ENCODE data around the gene ZNF670.
"Not testable (repeated sequence)": the region's sequence is repeated elsewhere in the genome, so short reads cannot be mapped to it uniquely, and the experiment has no call there.

The ZNF670 gene

GRCh38 chr1:247037511-247038320 lies 40.9 kb downstream of the ZNF670 start:
- no peak for DNase-seq

GRCh38 chr1:247032306-247032705 lies 46.3 kb downstream of the ZNF670 start:
- not testable (repeated sequence) for DNase-seq

Data from bone marrow (tissue), 2 donors.